Choroid plexus epithelial cell (primary cell): ENCODE results near the gene PRKAG2.
A peak's percentile ranks its signal among the peaks of the same experiment; 100 is the strongest.

Experiments used
- DNase-seq: peaks from one replicate; pipeline ENCODE4 v3.0.0-alpha.2; 2010; ENCODE audit warnings: low read depth
- H3K4me3 ChIP-seq: 2 replicates; pipeline ENCODE4 v1.5.1; 2011; ENCODE audit warnings: low read depth, mild to moderate bottlenecking, control low read depth, low read length, moderate library complexity
- TF ChIP-seq, protein P1 (sequence below): conservative IDR thresholded peaks from 2 replicates; pipeline ENCODE4 v1.5.1; 2011; ENCODE audit warnings: low read depth, mild to moderate bottlenecking, control low read depth, inconsistent platforms, low read length, moderate library complexity

The PRKAG2 gene

DNA sequence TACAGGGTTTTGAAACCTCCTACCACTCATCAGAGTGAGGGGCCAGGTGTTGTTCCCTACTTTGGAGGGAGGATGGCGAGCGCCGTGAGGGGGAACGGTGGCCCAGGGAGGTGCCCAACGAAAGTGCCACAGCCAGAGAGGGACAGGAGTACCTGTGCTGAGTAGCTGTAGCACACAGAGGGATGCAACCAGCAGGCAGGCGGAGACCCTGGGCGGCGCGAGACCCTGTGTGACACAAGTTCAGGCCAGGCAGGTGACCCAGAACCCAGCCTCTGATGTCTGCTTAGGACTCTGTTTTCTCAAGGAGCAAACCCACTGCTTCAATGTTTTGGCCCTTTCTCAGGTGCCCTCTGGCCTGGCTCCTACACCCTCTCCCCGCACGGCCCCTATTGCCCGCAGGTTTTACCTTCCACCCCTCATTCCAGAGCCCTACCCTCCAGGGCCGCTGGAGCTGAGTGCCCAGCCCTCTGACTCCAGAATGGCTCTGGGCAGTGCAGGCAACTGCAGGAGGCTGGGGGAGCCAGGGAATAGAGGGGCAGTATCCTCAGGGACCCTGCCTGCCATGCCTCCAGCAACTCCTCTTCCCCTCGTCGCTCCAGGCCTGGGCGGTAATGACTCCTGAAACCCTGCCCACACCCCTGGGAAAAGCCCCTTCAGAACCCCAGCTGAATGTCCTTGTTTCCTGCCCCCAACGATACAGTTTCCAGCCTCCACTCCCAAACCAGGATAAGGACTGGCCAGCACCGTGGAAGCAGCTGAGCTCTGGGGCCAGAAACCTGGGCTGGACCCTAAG, 193.1 kb downstream of the PRKAG2 start:
- DNase-seq, result no peak

DNA sequence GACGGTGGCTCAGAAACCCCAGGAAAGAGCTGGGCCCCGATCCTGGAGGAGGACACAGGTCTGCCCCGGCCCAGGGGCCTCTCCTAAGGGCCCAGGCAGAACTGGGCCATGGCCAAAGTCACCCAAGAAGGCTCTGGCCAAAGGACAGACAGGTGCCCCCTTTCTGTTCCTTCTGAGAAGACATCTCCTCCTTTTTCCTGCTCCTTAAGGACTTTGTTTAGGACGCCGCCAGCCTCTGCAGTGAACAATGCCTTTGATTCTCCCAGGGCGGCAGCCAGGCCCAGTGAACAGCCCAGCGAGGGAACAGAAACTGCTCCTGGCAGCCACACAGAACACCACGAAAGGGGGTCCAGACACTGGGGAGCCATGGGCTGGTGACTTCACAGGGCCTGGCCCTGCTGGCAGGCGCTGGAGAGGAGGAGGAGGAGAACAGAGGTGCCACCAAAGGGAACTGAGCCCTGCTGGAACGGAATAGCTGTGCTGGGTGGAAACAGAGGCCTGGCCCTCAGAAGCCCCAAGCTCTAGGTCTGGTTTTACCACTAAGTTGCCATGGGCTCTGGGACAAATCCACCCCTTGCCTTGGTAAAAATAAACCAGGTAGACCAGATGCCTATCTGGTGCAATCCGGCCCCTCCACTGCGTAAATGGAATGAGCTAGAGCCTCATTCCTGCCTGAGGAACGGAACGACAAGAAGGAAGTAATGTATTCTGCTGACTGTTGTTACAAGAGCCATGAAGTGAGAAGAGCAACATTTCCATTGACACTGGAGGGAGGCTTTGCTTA, 193.9 kb downstream of the PRKAG2 start:
- no peak overlapping the region for H3K4me3 ChIP-seq
- TF ChIP-seq, protein P1, sequence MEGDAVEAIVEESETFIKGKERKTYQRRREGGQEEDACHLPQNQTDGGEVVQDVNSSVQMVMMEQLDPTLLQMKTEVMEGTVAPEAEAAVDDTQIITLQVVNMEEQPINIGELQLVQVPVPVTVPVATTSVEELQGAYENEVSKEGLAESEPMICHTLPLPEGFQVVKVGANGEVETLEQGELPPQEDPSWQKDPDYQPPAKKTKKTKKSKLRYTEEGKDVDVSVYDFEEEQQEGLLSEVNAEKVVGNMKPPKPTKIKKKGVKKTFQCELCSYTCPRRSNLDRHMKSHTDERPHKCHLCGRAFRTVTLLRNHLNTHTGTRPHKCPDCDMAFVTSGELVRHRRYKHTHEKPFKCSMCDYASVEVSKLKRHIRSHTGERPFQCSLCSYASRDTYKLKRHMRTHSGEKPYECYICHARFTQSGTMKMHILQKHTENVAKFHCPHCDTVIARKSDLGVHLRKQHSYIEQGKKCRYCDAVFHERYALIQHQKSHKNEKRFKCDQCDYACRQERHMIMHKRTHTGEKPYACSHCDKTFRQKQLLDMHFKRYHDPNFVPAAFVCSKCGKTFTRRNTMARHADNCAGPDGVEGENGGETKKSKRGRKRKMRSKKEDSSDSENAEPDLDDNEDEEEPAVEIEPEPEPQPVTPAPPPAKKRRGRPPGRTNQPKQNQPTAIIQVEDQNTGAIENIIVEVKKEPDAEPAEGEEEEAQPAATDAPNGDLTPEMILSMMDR, result no peak
- DNase-seq, result no peak

More for the DNA sequence above, 193.1 kb downstream of the PRKAG2 start:
- no peak overlapping the region for H3K4me3 ChIP-seq
- TF ChIP-seq, protein P1, result no peak

DNA sequence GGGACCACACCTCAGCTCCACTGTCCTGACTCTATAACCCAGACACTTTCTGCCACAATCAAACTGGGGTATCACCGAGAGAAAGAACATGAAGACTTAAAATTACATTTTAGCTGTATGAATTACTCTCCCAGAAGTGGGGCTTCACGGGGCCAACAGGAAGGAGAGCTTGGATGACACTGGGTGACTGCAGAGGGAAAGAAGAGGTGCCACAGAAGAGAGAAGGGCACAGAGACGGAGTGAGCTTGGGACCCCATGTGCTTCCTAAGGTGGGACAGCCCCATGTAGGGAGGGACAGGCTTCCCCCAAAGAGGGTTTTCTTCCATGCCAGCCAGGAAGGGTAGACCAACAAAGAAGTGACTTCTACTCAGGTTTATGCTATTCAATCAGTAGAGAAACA, 195.2 kb downstream of the PRKAG2 start:
- H3K4me3 ChIP-seq, result no peak overlapping the region
- DNase-seq, result no peak
- TF ChIP-seq, protein P1, result no peak

DNA sequence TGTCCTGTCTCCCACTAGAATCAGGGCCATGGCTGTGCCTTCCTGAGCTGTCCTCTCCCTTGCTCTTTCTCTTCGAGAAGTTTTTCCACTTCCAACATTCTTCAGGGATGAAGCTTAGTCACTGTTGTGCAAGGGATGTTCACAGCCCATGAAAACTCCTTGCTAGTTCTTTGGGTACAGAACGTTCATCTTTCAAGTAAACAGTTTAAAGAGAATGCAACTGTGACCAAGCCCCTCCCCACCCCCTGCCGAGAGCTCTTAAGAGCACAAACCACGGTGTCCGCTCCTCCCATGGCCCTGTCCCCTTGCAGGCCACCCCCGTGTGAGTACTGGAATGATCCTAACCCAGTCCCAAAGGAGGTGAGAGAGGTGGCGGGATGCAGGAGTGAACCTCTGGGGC, 196.1 kb downstream of the PRKAG2 start:
- TF ChIP-seq, protein P1, result no peak
- no peak overlapping the region for H3K4me3 ChIP-seq

DNA sequence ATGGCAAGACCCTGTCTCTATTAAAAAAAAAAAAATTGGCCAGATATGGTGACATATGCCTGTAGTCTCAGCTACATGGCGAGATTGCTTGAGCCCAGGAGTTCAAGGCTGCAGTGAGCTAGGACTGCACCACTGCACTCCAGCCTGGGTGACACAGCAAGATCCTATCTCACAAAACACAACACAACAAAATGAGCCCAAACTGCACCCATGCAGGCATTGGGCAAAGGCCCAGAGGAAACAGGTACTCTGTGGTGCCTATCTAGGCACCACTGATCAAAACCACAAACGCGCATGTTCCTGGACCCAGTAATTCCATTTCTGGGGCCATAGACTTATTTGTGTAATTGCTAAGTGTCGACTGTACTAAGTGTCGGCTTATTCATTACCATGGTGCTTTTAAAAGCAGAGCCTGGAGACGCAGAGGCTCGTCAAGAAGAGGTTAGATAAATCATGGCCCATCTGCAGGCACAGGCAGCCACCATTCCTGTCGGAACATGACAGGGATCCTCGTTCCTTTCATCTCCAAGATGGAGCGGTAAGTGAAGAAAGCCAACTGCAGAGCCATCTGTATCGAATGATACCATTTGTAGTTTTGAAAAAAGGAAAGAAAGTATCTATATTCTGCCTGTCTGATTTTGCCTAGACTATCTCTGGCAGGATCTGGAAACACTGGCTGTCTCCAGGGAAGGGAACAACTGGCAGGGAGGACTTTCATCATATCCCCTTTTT, 196.9 kb downstream of the PRKAG2 start:
- TF ChIP-seq, protein P1, result no peak
- no peak overlapping the region for H3K4me3 ChIP-seq
- no peak for DNase-seq

More for the DNA sequence above, 196.1 kb downstream of the PRKAG2 start:
- peak; percentile 94 for DNase-seq

DNA sequence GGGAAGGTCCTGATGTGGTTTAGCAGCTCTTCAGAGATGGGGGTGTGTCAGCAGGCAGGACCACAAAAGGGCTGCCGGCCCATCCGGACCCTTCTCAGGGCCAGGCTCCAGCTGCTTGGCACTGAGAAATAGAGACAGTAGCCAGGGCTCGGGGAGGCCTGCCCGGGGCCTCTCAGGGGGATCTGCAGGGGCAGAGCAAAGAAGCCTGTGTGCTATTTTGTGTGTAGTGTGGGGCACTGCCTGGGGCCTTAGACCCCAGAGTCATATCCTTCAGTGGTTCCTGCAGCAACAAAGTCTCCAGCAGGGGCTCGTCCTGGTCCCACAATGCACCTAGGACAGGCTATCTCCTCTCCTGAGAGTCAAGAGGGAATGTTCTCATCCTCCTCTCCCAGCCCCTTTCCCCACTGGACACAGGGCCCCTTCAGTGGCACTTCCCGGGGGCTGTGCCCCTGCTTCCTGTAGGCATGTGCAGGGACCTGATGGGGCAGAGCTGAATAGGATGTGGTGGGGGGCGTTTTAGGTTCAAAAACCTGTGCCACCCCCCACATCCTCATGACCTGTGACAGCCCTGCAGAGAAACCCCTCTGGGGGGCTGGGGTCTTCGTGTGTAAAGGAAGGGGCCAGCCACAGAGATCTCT, 197.7 kb downstream of the PRKAG2 start:
- H3K4me3 ChIP-seq, result no peak overlapping the region
- TF ChIP-seq, protein P1, result no peak
- DNase-seq, result no peak
